K562 (cell line): ENCODE data around the gene PXDC1.

Experiments used
- BDP1 ChIP-seq: IDR thresholded peaks from 3 replicates; pipeline ENCODE4 v1.6.1; 2011; ENCODE audit not compliant: insufficient read length, insufficient read depth
- CBX2 ChIP-seq: fragments of 200-600 bp; sonication (generic); IDR thresholded peaks from one replicate; pipeline ENCODE4 v1.6.1; 2012; ENCODE audit warnings: mild to moderate bottlenecking, low read length, inconsistent platforms; ENCODE audit not compliant: insufficient read depth, poor library complexity, severe bottlenecking
- CCAR2 ChIP-seq: fragments of 200-400 bp; formaldehyde crosslinking; IDR thresholded peaks from 2 replicates; pipeline ENCODE4 v1.6.1; 2017; ENCODE audit warnings: mild to moderate bottlenecking, low read depth, low read length
- CTCF ChIP-seq, 3 experiments: IDR thresholded peaks in 2 of 3; conservative IDR thresholded peaks in 1 of 3; 2 replicates each; pipeline ENCODE4 v1.5.1; 2011 to 2012; ENCODE audit warnings: low read length in 3 of 3, mild to moderate bottlenecking in 3 of 3, control low read depth in 2 of 3, improper control_type of control experiment in 1 of 3, inconsistent platforms in 1 of 3, low read depth in 1 of 3, mixed read lengths in 1 of 3, moderate library complexity in 1 of 3; ENCODE audit not compliant: insufficient read depth in 2 of 3
- EP300 ChIP-seq: IDR thresholded peaks from 2 replicates; pipeline ENCODE4 v1.6.1; 2012; ENCODE audit warnings: low read length, improper control_type of control experiment
- JUNB ChIP-seq: fragments of 450-650 bp; formaldehyde crosslinking; conservative IDR thresholded peaks from 2 replicates; pipeline ENCODE4 v1.4.0; 2020; ENCODE audit warnings: mild to moderate bottlenecking
- KLF13 ChIP-seq: fragments of 450-650 bp; IDR thresholded peaks from 2 replicates; pipeline ENCODE4 v1.6.1; 2016; ENCODE audit warnings: missing genetic modification characterization, low read depth, mild to moderate bottlenecking, missing compliant biosample characterization, moderate library complexity, borderline replicate concordance
- NFE2 ChIP-seq: IDR thresholded peaks from 2 replicates; pipeline ENCODE4 v1.6.1; 2014; ENCODE audit warnings: antibody characterized with exemption, low read depth
- NFYB ChIP-seq: IDR thresholded peaks from 2 replicates; pipeline ENCODE4 v1.6.1; 2011; ENCODE audit warnings: mild to moderate bottlenecking, moderate library complexity; ENCODE audit not compliant: insufficient read length; ENCODE audit errors: extremely low read depth
- RBBP5 ChIP-seq: fragments of 200-600 bp; sonication (generic); IDR thresholded peaks from 2 replicates; pipeline ENCODE4 v1.6.1; 2012; ENCODE audit warnings: borderline replicate concordance, mild to moderate bottlenecking, low read length, control low read depth, inconsistent platforms; ENCODE audit not compliant: insufficient read depth, poor library complexity, severe bottlenecking
- SIX5 ChIP-seq, 2 experiments: IDR thresholded peaks; 2 replicates each; pipeline ENCODE4 v1.6.1; 2011; ENCODE audit warnings: low read length in 2 of 2, borderline replicate concordance in 1 of 2, low read depth in 1 of 2, mild to moderate bottlenecking in 1 of 2, moderate library complexity in 1 of 2; ENCODE audit not compliant: insufficient read depth in 1 of 2
- SP1 ChIP-seq: sonication (generic); formaldehyde crosslinking; IDR thresholded peaks from 2 replicates; pipeline ENCODE4 v1.8.1; 2022; ENCODE audit warnings: mild to moderate bottlenecking, missing genetic modification reagents
- ZNF384 ChIP-seq: IDR thresholded peaks from 2 replicates; pipeline ENCODE4 v1.6.1; 2012; ENCODE audit warnings: low read depth, low read length, improper control_type of control experiment

GRCh38 chr6:3707751-3708412 lies 43.6 kb downstream of the PXDC1 start:
- TF ChIP-seq EP300 (no peak), CTCF (IDR thresholded peaks at IDR 0.05 in 2 of 3, conservative IDR thresholded peaks at IDR 0.05 in 1 of 3; ENCODE audit: insufficient read depth in 2 of 3, low read depth in 1 of 3, low read length in 3 of 3) (no peak), SIX5 (IDR thresholded peaks at IDR 0.05; ENCODE audit: borderline replicate concordance in 1 of 2, insufficient read depth in 1 of 2, low read depth in 1 of 2, low read length in 2 of 2) (no peak), ZNF384 (no peak), NFE2 (no peak), KLF13 (tag) (no peak), CCAR2 (no peak), NFYB (no peak), CBX2 (no peak), BDP1 (no peak), JUNB (CRISPR knock-in tag) (no peak), RBBP5 (no peak), SP1 (CRISPR knock-in tag) (no peak)
